Esophagus muscularis mucosa (tissue), 4 donors: ENCODE measurements around the gene PRKCH.

ENCODE experiments used
- EP300 ChIP-seq: sonication (generic); formaldehyde crosslinking; IDR thresholded peaks from one replicate; pipeline ENCODE4 v1.6.1; 2017; ENCODE audit warnings: antibody characterized with exemption
- POLR2A ChIP-seq: fragments of 450-650 bp; IDR thresholded peaks from one replicate; pipeline ENCODE4 v1.6.1; 2017; ENCODE audit warnings: antibody characterized with exemption, moderate library complexity, mild to moderate bottlenecking, low read depth
- POLR2AphosphoS5 ChIP-seq, 2 donors: sonication (generic); formaldehyde crosslinking; IDR thresholded peaks; one replicate each; pipeline ENCODE4 v1.6.1; 2017; ENCODE audit warnings: antibody characterized with exemption in 2 of 2
- TF ChIP-seq, protein P1 (sequence below), 3 experiments: fragments of 200-600 bp in 2 of 3; fragments of 450-650 bp in 1 of 3; sonication (generic) in 2 of 3; IDR thresholded peaks; one replicate each; pipeline ENCODE4 v1.5.1; 2017 to 2019; ENCODE audit warnings: antibody characterized with exemption in 3 of 3, mild to moderate bottlenecking in 2 of 3, moderate library complexity in 1 of 3

DNA sequence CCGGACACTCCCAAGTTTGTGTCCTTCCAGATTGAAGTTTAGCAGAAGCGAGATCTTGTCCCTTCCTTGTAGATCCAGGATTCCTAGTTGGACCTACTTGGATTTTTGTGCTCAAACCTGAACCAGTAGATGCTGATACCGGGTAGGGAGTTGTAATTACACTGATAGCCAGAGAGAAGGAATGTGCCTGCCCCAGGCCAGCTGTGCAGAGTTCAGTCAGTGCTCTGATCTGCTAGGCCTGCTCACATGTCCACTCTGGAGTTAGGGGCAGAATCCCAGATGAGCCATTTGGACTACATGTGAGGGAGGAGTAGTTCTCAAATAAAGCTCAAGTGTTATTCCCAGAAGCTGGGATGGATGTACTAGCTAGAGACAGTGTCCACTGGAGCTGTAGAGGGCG lies 65.7 kb downstream of the PRKCH start:
- TF ChIP-seq, protein P1, sequence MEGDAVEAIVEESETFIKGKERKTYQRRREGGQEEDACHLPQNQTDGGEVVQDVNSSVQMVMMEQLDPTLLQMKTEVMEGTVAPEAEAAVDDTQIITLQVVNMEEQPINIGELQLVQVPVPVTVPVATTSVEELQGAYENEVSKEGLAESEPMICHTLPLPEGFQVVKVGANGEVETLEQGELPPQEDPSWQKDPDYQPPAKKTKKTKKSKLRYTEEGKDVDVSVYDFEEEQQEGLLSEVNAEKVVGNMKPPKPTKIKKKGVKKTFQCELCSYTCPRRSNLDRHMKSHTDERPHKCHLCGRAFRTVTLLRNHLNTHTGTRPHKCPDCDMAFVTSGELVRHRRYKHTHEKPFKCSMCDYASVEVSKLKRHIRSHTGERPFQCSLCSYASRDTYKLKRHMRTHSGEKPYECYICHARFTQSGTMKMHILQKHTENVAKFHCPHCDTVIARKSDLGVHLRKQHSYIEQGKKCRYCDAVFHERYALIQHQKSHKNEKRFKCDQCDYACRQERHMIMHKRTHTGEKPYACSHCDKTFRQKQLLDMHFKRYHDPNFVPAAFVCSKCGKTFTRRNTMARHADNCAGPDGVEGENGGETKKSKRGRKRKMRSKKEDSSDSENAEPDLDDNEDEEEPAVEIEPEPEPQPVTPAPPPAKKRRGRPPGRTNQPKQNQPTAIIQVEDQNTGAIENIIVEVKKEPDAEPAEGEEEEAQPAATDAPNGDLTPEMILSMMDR (IDR thresholded peaks at IDR 0.05): no peak
- TF ChIP-seq POLR2A (no peak), EP300 (no peak), POLR2AphosphoS5 (IDR thresholded peaks at IDR 0.05) (no peak)
